OCI-LY1 (cell line): ENCODE data around the gene CYB5A.

Source experiments
- EZH2 ChIP-seq: fragments of 200-600 bp; sonication (generic), shearing (Covaris generic); IDR thresholded peaks from 2 replicates; pipeline ENCODE4 v1.8.0; 2017; ENCODE audit warnings: borderline replicate concordance, mixed run types, mild to moderate bottlenecking, antibody characterized with exemption, low read length, moderate library complexity, mixed read lengths
- TF ChIP-seq, protein P1 (sequence below): fragments of 200-600 bp; sonication (generic), shearing (Covaris generic); IDR thresholded peaks from 2 replicates; pipeline ENCODE4 v1.5.1; 2017; ENCODE audit warnings: mild to moderate bottlenecking, antibody characterized with exemption, low read length, moderate library complexity, mixed read lengths

DNA sequence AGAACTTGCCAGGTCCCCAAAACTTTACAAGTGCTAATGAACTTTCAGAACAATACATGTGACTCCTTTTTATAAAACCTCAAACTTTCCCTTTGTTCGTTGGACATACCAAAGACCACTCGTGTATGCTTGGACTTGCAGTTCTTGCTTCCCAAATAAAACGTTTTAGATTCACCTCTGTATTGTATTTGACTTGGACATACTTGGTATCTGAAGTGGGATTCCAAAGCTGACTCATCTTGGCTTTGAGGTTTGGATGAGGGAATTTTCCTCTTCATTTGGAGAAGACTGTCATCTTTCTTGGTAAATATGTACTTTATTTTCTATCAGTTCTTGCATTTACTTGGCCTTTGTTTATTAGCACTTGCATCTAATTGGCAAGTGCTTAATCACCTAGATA, 8.0 kb upstream of the CYB5A start:
- TF ChIP-seq, protein P1, sequence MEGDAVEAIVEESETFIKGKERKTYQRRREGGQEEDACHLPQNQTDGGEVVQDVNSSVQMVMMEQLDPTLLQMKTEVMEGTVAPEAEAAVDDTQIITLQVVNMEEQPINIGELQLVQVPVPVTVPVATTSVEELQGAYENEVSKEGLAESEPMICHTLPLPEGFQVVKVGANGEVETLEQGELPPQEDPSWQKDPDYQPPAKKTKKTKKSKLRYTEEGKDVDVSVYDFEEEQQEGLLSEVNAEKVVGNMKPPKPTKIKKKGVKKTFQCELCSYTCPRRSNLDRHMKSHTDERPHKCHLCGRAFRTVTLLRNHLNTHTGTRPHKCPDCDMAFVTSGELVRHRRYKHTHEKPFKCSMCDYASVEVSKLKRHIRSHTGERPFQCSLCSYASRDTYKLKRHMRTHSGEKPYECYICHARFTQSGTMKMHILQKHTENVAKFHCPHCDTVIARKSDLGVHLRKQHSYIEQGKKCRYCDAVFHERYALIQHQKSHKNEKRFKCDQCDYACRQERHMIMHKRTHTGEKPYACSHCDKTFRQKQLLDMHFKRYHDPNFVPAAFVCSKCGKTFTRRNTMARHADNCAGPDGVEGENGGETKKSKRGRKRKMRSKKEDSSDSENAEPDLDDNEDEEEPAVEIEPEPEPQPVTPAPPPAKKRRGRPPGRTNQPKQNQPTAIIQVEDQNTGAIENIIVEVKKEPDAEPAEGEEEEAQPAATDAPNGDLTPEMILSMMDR: no peak
- TF ChIP-seq EZH2: no peak
